ENCODE measurements around the gene BRICD5. TPM values are rescaled to one million over a fixed set of nuclear protein-coding genes. Genes with fewer than 3 reads are reported as not detected.

The BRICD5 gene
- total and polyA plus RNA-seq, 2 of the 13 experiments (the other 11 are each of a cell fraction or from before 2014, with no cell fraction given) = 1.6 to 5.8 TPM

GRCh38 chr16:2205104-2205966 lies 5.3 kb downstream of the BRICD5 start, which contains the start of gene MLST8 (continued):
- no peak for TF ChIP-seq ZNF275 (CRISPR knock-in tag; IDR thresholded peaks at IDR 0.05; ENCODE audit: borderline replicate concordance)
- TF ChIP-seq ZNF672 (CRISPR knock-in tag; IDR thresholded peaks at IDR 0.05) = no peak
- TF ChIP-seq MLLT10 (CRISPR knock-in tag; IDR thresholded peaks at IDR 0.05) = no peak
- TF ChIP-seq ZFY (CRISPR knock-in tag; IDR thresholded peaks at IDR 0.05) = peak; percentile 98
- peak; percentile 75; the same call in 1 of the 2 replicates for TF ChIP-seq ZNF30 (CRISPR knock-in tag; IDR thresholded peaks at IDR 0.05)
- TF ChIP-seq TAF15 (IDR thresholded peaks at IDR 0.05; ENCODE audit: low read depth, low read length, poor library complexity, severe bottlenecking) = peak; percentile 79
- TF ChIP-seq PBX2 (CRISPR knock-in tag; IDR thresholded peaks at IDR 0.05) = no peak
- peak; percentile 35; the same call in 1 of the 2 replicates for TF ChIP-seq ZFP41 (CRISPR knock-in tag; IDR thresholded peaks at IDR 0.05; ENCODE audit: borderline replicate concordance)
- 0 out of 2 replicates have a peak, but pooled peaks have one; percentile 3 for TF ChIP-seq ZNF331 (CRISPR knock-in tag; IDR thresholded peaks at IDR 0.05)
- TF ChIP-seq ZNF234 (CRISPR knock-in tag; conservative IDR thresholded peaks at IDR 0.05) = no peak
- TF ChIP-seq ZNF570 (CRISPR knock-in tag; IDR thresholded peaks at IDR 0.05; ENCODE audit: borderline replicate concordance) = no peak
- TF ChIP-seq MXD3 (CRISPR knock-in tag; IDR thresholded peaks at IDR 0.05) = peak; percentile 61; the same call in 1 of the 2 replicates
- TF ChIP-seq ZNF407 (CRISPR knock-in tag; IDR thresholded peaks at IDR 0.05; ENCODE audit: not compliant biosample characterization) = no peak
- TF ChIP-seq FUBP1 (CRISPR knock-in tag; IDR thresholded peaks at IDR 0.05; ENCODE audit: borderline replicate concordance) = peak; percentile 52; the same call in 1 of the 2 replicates
